WTC11 (cell line): Measurements from ENCODE around the gene MRPL24. TPM values are rescaled to one million over a fixed set of nuclear protein-coding genes. Genes with fewer than 3 reads are reported as not detected.

Experiments used
- ATAC-seq: fragments of 200-7000 bp; cut with Tn5 transposase; 2 replicates; pipeline ENCODE4 v1.10.0; 2021; ENCODE audit warnings: mild to moderate bottlenecking, moderate library complexity
- CTCF ChIA-PET: fragments of 300-600 bp; sonication (Branson Sonifier 250); formaldehyde crosslinking; loops from one replicate; lab custom pipeline; 2021; ENCODE audit warnings: antibody characterized with exemption; lab: Charles Lee
- POLR2A ChIA-PET: fragments of 350-600 bp; sonication (Branson Sonifier 250); formaldehyde crosslinking; loops from one replicate; lab custom pipeline; 2021; ENCODE audit warnings: antibody characterized with exemption; lab: Charles Lee
- DNase-seq: peaks from one replicate; pipeline ENCODE4 v3.0.0; 2021; ENCODE audit warnings: low spot score
- H3K27ac Mint-ChIP-seq: 2 replicates; pipeline ENCODE4 v1.8.0; 2021; ENCODE audit warnings: mixed read lengths
- H3K27me3 Mint-ChIP-seq: 2 replicates; pipeline ENCODE4 v1.8.0; 2021; ENCODE audit warnings: low read depth, mild to moderate bottlenecking, moderate library complexity, mixed read lengths
- H3K36me3 Mint-ChIP-seq: 2 replicates; pipeline ENCODE4 v1.8.0; 2021; ENCODE audit warnings: mixed read lengths
- H3K4me1 Mint-ChIP-seq: 2 replicates; pipeline ENCODE4 v1.8.0; 2022; ENCODE audit warnings: mixed read lengths
- H3K4me3 Mint-ChIP-seq: 2 replicates; pipeline ENCODE4 v1.8.0; 2021; ENCODE audit warnings: mild to moderate bottlenecking, moderate library complexity, mixed read lengths
- H3K9me3 Mint-ChIP-seq: 2 replicates; pipeline ENCODE4 v1.8.0; 2021; ENCODE audit warnings: mixed read lengths
- FOXK1 ChIP-seq: sonication (generic); formaldehyde crosslinking; IDR thresholded peaks from 2 replicates; pipeline ENCODE4 v1.8.0; 2022; ENCODE audit warnings: mild to moderate bottlenecking, moderate library complexity, missing genetic modification reagents
- HMGA2 ChIP-seq: fragments of 250-450 bp; sonication (Bioruptor Pico); IDR thresholded peaks from 2 replicates; pipeline ENCODE4 v1.4.0; 2021; ENCODE audit warnings: mild to moderate bottlenecking, moderate library complexity
- KAT7 ChIP-seq: sonication (generic); formaldehyde crosslinking; IDR thresholded peaks from 2 replicates; pipeline ENCODE4 v1.8.1; 2023; ENCODE audit warnings: missing genetic modification reagents, mild to moderate bottlenecking, borderline replicate concordance
- MXD4 ChIP-seq: fragments of 250-450 bp; sonication (Bioruptor Pico); IDR thresholded peaks from 2 replicates; pipeline ENCODE4 v1.8.0; 2021; ENCODE audit warnings: mild to moderate bottlenecking, moderate library complexity, borderline replicate concordance
- NR3C1 ChIP-seq: sonication (generic); formaldehyde crosslinking; conservative IDR thresholded peaks from 2 replicates; pipeline ENCODE4 v1.8.1; 2023; ENCODE audit warnings: low read depth, mild to moderate bottlenecking, missing genetic modification reagents
- SP1 ChIP-seq: sonication (generic); formaldehyde crosslinking; conservative IDR thresholded peaks from 2 replicates; pipeline ENCODE4 v1.8.1; 2022; ENCODE audit warnings: missing genetic modification reagents
- TEAD1 ChIP-seq: sonication (generic); formaldehyde crosslinking; IDR thresholded peaks from 2 replicates; pipeline ENCODE4 v1.8.0; 2022; ENCODE audit warnings: mild to moderate bottlenecking, missing genetic modification reagents
- ZNF138 ChIP-seq: sonication (generic); formaldehyde crosslinking; conservative IDR thresholded peaks from 2 replicates; pipeline ENCODE4 v1.8.1; 2022; ENCODE audit warnings: mild to moderate bottlenecking, moderate library complexity, missing genetic modification reagents
- ZNF219 ChIP-seq: sonication (generic); formaldehyde crosslinking; IDR thresholded peaks from 2 replicates; pipeline ENCODE4 v1.8.0; 2023; ENCODE audit warnings: missing genetic modification reagents, mild to moderate bottlenecking, borderline replicate concordance
- total RNA-seq: library from RNA; stranded (reverse); gene quantifications from 3 replicates; pipeline ENCODE4 v1.2.3, GENCODE V29; 2021
- TF ChIP-seq, protein P1 (sequence below): sonication (generic); formaldehyde crosslinking; IDR thresholded peaks from 2 replicates; pipeline ENCODE4 v1.8.0; 2023; ENCODE audit warnings: missing genetic modification reagents, mild to moderate bottlenecking, borderline replicate concordance
- TF ChIP-seq, protein P2 (sequence below): sonication (generic); formaldehyde crosslinking; IDR thresholded peaks from 2 replicates; pipeline ENCODE4 v1.8.1; 2022; ENCODE audit warnings: low read depth, missing genetic modification reagents, borderline replicate concordance
- TF ChIP-seq, protein P3 (sequence below): fragments of 250-450 bp; sonication (Bioruptor Pico); IDR thresholded peaks from 2 replicates; pipeline ENCODE4 v2.1.2; 2022; ENCODE audit warnings: mild to moderate bottlenecking, moderate library complexity
- TF ChIP-seq, protein P4 (sequence below): sonication (generic); formaldehyde crosslinking; IDR thresholded peaks from 2 replicates; pipeline ENCODE4 v1.8.1; 2023; ENCODE audit warnings: mild to moderate bottlenecking, missing genetic modification reagents, moderate library complexity
- TF ChIP-seq, protein P5 (sequence below): sonication (generic); formaldehyde crosslinking; IDR thresholded peaks from 2 replicates; pipeline ENCODE4 v1.8.0; 2022; ENCODE audit warnings: mild to moderate bottlenecking, missing genetic modification reagents
- TF ChIP-seq, protein P6 (sequence below): sonication (generic); formaldehyde crosslinking; IDR thresholded peaks from 2 replicates; pipeline ENCODE4 v1.8.1; 2022; ENCODE audit warnings: mild to moderate bottlenecking, missing genetic modification reagents, moderate library complexity, borderline replicate concordance
- TF ChIP-seq, protein P7 (sequence below): sonication (generic); formaldehyde crosslinking; IDR thresholded peaks from 2 replicates; pipeline ENCODE4 v1.8.1; 2023; ENCODE audit warnings: mild to moderate bottlenecking, missing genetic modification reagents

MRPL24 gene
- total RNA-seq, 1 experiment from 2014 or later: 35.2 TPM

DNA sequence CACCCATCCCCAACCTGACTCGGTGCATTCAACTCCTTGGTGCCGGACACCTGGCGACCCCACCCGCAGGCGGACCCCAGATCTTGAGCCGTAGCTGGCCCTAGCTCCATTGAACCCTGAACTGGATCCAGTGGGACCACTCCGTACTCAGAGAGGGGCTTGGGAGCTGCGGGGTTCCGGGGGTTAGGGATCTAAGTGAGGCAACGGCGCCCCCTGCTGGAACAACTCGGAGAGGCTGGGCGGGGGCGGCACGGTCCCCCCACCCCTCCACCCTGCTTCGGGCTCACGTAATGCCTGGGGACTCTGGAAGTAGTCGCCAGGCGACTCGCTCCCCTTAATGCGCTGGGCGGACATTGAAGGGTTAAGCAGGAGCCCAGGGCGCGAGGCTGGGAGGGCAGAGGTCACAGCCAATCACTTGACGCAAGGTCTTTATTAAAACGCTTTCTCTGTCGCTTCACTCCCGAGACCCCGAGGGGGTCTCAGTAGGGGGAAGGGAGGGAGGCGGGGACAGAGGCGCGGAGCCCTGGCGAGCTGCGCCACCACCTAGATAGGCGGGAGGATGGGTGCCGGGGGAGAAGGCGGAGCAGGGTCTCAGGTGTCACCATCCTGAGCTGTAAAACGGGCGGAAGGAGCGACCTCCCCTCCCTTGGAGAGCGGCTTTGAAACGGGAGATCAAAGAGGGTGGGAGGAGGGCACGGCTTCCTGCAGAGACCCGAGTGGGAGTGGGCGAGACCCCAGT is 34.8 kb downstream of the MRPL24 start (continued):
- TF ChIP-seq, protein P1, sequence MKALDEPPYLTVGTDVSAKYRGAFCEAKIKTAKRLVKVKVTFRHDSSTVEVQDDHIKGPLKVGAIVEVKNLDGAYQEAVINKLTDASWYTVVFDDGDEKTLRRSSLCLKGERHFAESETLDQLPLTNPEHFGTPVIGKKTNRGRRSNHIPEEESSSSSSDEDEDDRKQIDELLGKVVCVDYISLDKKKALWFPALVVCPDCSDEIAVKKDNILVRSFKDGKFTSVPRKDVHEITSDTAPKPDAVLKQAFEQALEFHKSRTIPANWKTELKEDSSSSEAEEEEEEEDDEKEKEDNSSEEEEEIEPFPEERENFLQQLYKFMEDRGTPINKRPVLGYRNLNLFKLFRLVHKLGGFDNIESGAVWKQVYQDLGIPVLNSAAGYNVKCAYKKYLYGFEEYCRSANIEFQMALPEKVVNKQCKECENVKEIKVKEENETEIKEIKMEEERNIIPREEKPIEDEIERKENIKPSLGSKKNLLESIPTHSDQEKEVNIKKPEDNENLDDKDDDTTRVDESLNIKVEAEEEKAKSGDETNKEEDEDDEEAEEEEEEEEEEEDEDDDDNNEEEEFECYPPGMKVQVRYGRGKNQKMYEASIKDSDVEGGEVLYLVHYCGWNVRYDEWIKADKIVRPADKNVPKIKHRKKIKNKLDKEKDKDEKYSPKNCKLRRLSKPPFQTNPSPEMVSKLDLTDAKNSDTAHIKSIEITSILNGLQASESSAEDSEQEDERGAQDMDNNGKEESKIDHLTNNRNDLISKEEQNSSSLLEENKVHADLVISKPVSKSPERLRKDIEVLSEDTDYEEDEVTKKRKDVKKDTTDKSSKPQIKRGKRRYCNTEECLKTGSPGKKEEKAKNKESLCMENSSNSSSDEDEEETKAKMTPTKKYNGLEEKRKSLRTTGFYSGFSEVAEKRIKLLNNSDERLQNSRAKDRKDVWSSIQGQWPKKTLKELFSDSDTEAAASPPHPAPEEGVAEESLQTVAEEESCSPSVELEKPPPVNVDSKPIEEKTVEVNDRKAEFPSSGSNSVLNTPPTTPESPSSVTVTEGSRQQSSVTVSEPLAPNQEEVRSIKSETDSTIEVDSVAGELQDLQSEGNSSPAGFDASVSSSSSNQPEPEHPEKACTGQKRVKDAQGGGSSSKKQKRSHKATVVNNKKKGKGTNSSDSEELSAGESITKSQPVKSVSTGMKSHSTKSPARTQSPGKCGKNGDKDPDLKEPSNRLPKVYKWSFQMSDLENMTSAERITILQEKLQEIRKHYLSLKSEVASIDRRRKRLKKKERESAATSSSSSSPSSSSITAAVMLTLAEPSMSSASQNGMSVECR (CRISPR knock-in tag): no peak
- peak; percentile 53; the same call in 1 of the 2 replicates for TF ChIP-seq FOXK1
- TF ChIP-seq, protein P2, sequence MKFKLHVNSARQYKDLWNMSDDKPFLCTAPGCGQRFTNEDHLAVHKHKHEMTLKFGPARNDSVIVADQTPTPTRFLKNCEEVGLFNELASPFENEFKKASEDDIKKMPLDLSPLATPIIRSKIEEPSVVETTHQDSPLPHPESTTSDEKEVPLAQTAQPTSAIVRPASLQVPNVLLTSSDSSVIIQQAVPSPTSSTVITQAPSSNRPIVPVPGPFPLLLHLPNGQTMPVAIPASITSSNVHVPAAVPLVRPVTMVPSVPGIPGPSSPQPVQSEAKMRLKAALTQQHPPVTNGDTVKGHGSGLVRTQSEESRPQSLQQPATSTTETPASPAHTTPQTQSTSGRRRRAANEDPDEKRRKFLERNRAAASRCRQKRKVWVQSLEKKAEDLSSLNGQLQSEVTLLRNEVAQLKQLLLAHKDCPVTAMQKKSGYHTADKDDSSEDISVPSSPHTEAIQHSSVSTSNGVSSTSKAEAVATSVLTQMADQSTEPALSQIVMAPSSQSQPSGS: no peak
- TF ChIP-seq, protein P3, sequence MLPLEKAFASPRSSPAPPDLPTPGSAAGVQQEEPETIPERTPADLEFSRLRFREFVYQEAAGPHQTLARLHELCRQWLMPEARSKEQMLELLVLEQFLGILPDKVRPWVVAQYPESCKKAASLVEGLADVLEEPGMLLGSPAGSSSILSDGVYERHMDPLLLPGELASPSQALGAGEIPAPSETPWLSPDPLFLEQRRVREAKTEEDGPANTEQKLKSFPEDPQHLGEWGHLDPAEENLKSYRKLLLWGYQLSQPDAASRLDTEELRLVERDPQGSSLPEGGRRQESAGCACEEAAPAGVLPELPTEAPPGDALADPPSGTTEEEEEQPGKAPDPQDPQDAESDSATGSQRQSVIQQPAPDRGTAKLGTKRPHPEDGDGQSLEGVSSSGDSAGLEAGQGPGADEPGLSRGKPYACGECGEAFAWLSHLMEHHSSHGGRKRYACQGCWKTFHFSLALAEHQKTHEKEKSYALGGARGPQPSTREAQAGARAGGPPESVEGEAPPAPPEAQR: no peak
- TF ChIP-seq, protein P4, sequence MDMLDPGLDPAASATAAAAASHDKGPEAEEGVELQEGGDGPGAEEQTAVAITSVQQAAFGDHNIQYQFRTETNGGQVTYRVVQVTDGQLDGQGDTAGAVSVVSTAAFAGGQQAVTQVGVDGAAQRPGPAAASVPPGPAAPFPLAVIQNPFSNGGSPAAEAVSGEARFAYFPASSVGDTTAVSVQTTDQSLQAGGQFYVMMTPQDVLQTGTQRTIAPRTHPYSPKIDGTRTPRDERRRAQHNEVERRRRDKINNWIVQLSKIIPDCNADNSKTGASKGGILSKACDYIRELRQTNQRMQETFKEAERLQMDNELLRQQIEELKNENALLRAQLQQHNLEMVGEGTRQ (CRISPR knock-in tag): no peak
- TF ChIP-seq HMGA2 (CRISPR knock-in tag): no peak
- TF ChIP-seq ZNF138 (CRISPR knock-in tag): no peak
- TF ChIP-seq TEAD1 (CRISPR knock-in tag): 0 out of 2 replicates have a peak, but pooled peaks have one; percentile 19
- no peak for TF ChIP-seq NR3C1 (CRISPR knock-in tag)
- TF ChIP-seq, protein P5, sequence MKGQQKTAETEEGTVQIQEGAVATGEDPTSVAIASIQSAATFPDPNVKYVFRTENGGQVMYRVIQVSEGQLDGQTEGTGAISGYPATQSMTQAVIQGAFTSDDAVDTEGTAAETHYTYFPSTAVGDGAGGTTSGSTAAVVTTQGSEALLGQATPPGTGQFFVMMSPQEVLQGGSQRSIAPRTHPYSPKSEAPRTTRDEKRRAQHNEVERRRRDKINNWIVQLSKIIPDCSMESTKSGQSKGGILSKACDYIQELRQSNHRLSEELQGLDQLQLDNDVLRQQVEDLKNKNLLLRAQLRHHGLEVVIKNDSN (CRISPR knock-in tag): no peak

DNA sequence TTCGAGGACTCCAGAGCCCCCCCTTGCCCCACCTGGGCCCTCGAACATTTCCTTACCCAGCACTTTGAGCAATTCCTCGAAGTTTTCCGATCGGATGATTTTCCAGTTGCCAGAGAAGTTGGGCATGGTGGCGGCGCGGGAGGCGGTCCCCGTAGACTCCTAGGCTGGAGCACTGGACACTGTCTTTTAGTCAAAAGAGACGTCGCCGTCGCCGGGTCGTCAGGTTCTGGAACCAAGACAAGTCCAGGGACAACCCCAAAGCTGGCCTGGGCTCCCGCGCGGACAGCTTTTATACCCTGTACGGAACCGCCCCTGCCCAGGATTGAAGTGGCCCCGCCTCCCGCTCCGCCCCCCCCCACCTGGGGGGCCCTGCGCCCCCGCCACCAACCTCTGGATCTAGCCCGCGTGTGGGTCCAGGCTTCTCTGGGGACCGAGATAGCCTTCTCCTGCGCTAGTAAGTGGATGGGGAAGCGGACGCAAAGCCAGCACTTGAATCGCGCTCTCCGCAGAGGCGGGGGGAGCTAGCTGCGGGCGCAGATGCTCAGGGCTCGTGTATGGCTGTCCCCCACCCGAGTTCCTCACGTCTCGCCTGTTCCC is 35.5 kb downstream of the MRPL24 start, which contains the start of gene CRABP2:
Gene CRABP2, minus strand, starts transcription at position 263 of the 597 bp plus-strand sequence. Its CDS starts 137 bp downstream, at position 126.
- Mint-ChIP-seq H3K9me3 (no peaks in the 10 kb centered on the region), H3K27me3 (peaks cover 23% of the 10 kb centered on the region), H3K4me1 (peaks cover 58% of the 10 kb centered on the region), H3K27ac (peak within 1 kb of the TSS; percentile 96), H3K4me3 (peak within 1 kb of the TSS; percentile 84), H3K36me3 (peaks cover 10% of the 10 kb centered on the region)
- ChIA-PET CTCF (interaction anchor here (0.7 to 25.2 kb wide), 37 partner anchors 8 to 451 kb away, joined by 3 to 1553 read pairs (median 8); partner anchors contain the start of genes BCAN, HAPLN2, HDGF and INSRR), POLR2A (interaction anchor here (0.6 to 5.4 kb wide), 13 partner anchors 10 to 51 kb away, joined by 3 to 195 read pairs (median 7); partner anchors contain the start of genes HDGF, ISG20L2, METTL25B and NES)
- peak; percentile 68 for DNase-seq
- TF ChIP-seq SP1 (CRISPR knock-in tag) (0 out of 2 replicates have a peak, but pooled peaks have one; percentile 46), MXD4 (CRISPR knock-in tag) (no peak), ZNF219 (CRISPR knock-in tag) (no peak), KAT7 (CRISPR knock-in tag) (no peak)
- TF ChIP-seq, protein P6, sequence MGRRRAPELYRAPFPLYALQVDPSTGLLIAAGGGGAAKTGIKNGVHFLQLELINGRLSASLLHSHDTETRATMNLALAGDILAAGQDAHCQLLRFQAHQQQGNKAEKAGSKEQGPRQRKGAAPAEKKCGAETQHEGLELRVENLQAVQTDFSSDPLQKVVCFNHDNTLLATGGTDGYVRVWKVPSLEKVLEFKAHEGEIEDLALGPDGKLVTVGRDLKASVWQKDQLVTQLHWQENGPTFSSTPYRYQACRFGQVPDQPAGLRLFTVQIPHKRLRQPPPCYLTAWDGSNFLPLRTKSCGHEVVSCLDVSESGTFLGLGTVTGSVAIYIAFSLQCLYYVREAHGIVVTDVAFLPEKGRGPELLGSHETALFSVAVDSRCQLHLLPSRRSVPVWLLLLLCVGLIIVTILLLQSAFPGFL (CRISPR knock-in tag): no peak
- TF ChIP-seq, protein P7, sequence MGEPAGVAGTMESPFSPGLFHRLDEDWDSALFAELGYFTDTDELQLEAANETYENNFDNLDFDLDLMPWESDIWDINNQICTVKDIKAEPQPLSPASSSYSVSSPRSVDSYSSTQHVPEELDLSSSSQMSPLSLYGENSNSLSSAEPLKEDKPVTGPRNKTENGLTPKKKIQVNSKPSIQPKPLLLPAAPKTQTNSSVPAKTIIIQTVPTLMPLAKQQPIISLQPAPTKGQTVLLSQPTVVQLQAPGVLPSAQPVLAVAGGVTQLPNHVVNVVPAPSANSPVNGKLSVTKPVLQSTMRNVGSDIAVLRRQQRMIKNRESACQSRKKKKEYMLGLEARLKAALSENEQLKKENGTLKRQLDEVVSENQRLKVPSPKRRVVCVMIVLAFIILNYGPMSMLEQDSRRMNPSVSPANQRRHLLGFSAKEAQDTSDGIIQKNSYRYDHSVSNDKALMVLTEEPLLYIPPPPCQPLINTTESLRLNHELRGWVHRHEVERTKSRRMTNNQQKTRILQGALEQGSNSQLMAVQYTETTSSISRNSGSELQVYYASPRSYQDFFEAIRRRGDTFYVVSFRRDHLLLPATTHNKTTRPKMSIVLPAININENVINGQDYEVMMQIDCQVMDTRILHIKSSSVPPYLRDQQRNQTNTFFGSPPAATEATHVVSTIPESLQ (CRISPR knock-in tag): no peak
- ATAC-seq: peak; percentile 3
